Measurements from ENCODE around the gene ZNF678.
A peak's percentile ranks its signal among the peaks of the same experiment; 100 is the strongest.
"Not testable (repeated sequence)": the region's sequence is repeated elsewhere in the genome, so short reads cannot be mapped to it uniquely, and the experiment has no call there.

Gene ZNF678

DNA sequence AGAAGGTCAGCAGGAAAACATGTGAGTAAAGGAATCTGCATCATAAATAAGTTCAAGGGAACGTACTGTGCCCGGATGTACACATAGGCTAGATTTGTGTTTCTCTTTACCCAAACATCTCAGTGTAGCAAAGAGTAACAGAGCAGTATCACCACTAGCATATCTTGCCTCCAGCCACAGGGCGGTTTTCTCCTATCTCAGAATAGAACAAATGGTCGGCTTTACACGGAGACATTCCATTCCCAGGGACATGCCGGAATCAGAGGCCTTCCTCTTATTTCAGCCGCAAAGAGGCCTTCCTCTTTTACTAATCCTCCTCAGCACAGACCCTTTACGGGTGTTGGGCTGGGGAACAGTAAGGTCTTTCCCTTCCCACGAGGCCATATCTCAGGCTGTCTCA lies 42.9 kb downstream of the ZNF678 start:
- not testable (repeated sequence) for DNase-seq

- no peak for DNase-seq
These were observed 44.1 kb downstream of the ZNF678 start for GRCh38 chr1:227607336-227607898.

GRCh38 chr1:227612658-227613057 lies 49.3 kb downstream of the ZNF678 start:
- no peak for DNase-seq

GRCh38 chr1:227613526-227613925 lies 50.2 kb downstream of the ZNF678 start:
- no peak for DNase-seq

- no peak for DNase-seq
These were observed 57.9 kb downstream of the ZNF678 start for GRCh38 chr1:227621211-227621610.

DNA sequence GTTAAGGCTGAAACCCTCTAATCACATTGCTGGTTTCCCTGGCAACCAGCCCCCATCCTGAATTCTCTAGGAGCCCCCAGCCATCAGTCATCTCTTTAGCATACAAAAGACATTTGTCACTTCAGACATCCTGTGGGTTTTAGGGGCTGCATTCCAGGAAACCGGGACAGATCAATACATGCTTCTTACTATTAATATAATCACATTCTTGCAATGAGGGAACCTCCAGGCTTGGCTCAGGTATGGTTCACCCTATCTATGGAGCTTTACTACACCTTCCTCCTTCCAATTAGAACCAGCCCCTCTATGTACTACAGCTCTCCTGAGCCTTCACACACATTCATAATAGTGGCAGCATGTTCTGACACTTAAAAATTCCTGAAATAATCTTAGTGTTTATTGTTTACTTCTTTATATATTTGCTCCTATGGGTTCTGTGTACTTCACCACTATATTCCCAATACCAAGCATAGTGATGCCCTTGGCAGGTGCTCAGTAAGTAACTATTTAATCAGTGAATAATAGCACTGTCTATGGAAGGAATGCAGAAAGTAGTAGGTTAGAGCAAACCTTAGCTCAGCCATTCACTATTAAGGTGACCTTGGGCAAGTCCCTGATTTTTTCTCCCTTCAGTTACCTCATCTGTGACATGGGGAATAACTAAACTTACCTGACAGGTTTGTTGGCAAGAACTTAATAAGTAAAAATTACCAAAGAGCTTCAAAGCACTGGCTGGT lies 59.6 kb downstream of the ZNF678 start:
- no peak for DNase-seq

DNA sequence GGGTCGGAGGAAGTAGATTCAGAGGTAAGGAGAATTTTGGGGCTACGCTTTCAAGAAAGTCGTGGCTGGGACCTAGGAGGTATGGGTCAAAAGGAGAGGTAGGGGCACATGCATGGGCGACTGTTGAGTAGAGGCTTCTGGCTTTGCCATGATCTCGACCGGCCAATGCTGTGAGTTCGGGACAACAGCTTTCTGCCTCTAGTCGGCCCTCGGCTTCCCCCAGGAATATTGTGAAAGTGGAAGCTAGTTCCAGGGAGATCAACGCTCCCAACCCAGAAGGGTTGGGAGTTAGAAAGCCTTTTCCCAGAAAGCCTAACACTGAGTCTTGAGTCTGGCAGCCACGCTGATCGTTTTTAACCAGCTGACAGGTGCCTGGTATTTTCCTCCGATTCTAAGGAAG lies 69.0 kb downstream of the ZNF678 start:
- no peak for DNase-seq

- no peak for DNase-seq
These were observed 72.2 kb downstream of the ZNF678 start for GRCh38 chr1:227635596-227635995.

DNA sequence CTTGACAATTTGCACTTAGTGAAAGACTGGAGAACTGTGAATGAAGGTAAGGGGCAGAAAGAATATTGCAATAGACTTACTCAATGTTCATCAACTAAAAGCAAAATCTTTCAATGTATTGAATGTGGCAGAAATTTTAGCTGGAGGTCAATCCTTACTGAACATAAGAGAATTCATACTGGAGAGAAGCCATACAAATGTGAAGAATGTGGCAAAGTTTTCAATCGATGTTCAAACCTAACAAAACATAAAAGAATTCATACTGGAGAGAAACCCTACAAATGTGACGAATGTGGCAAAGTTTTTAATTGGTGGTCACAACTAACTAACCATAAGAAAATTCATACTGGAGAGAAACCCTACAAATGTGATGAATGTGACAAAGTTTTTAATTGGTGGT lies 91.1 kb downstream of the ZNF678 start:
- no peak for DNase-seq

DNA sequence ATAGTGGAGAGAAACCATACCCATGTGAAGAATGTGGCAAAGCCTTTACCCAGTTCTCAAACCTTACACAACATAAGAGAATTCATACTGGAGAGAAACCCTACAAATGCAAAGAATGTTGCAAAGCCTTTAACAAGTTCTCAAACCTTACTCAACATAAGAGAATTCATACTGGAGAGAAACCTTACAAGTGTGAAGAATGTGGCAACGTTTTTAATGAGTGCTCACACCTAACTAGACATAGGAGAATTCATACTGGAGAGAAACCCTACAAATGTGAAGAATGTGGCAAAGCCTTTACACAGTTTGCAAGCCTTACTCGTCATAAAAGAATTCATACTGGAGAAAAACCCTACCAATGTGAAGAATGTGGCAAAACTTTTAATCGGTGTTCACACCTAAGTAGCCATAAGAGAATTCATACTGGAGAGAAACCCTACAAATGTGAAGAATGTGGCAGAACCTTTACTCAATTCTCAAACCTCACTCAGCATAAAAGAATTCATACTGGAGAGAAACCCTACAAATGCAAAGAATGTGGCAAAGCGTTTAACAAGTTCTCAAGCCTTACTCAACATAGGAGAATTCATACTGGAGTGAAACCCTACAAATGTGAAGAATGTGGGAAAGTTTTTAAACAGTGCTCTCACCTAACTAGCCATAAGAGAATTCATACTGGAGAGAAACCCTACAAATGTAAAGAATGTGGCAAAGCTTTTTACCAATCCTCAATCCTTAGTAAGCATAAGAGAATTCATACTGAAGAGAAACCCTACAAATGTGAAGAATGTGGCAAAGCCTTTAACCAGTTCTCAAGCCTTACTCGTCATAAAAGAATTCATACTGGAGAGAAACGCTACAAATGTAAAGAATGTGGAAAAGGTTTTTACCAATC lies 91.7 kb downstream of the ZNF678 start:
- DNase-seq: peak; percentile 54

- DNase-seq: peak; percentile 11
These were observed 98.1 kb downstream of the ZNF678 start for GRCh38 chr1:227661495-227661894.

GRCh38 chr1:227662933-227663332 lies 99.6 kb downstream of the ZNF678 start:
- DNase-seq: no peak

DNA sequence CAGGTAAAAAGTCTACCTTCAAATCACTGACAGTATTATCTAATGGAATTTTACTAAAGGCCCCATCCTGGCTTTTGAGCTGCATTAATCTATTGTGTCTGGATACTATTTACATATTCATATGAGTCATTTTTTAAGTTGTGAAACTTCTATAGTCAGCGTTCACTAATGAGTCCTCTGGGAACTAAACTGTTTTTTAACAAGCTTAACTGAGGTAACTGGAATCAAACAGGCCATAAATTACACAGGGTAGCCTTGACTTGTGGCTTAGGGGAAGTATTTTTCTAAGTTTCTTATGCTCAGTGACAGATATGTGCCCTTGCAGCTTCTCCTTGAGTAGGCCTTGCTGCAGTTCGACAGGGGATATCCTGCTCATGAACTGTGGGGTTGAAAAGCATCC lies 102.9 kb downstream of the ZNF678 start:
- DNase-seq: no peak

DNA sequence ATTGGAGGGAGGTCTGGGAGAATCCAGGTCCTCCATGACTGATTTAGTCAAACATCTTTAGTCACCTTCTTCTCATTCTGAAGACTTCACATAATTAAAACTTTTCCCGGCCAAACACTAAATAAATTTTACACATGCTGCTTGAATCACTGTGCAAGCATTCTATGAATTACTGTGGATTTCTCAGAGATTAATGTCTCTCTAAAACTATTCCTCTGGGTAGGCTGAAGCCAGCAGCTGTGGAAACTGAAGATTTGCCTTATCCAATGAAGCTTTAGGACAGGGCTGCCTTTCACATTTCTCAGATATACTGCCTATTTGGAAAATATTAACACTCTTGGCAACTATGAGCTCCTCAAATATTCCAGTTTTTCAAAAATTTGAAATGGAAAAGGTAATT lies 110.1 kb downstream of the ZNF678 start:
- DNase-seq: no peak

DNA sequence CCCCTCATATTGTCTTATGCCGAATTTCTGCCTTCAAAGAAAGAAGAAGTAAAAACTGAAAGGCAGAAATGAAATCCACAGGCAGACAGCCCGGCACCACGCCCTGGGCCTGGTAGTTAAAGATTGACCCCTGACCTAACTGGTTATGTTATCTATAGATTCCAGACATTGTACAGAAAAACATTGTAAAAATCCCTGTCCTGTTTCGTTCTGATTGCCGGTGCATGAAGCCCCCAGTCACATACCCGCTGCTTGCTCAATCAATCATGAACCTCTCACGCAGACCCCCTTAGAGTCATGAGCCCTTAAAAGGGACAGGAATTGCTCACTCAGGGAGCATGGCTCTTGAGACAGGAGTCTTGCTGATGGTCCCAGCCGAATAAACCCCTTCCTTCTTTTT lies 122.5 kb downstream of the ZNF678 start:
- no peak for DNase-seq

- DNase-seq: no peak
These were observed 134.0 kb downstream of the ZNF678 start for GRCh38 chr1:227697321-227697864.

DNA sequence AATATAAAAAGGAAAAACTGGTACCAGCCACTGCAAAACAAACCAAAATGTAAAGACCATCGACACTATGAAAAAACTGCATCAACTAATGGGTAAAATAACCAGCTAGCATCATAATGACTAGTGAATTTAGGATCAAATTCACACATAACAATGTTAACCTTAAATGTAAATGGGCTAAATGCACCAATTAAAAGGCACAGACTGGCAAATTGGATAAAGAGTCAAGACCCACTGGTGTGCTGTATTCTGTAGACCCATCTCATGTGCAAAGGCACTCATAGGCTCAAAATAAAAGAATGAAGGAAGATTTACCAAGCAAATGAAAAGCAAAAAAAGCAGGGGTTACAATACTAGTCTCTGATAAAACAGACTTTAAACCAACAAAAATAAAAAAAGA lies 138.3 kb downstream of the ZNF678 start:
- not testable (repeated sequence) for DNase-seq

DNA sequence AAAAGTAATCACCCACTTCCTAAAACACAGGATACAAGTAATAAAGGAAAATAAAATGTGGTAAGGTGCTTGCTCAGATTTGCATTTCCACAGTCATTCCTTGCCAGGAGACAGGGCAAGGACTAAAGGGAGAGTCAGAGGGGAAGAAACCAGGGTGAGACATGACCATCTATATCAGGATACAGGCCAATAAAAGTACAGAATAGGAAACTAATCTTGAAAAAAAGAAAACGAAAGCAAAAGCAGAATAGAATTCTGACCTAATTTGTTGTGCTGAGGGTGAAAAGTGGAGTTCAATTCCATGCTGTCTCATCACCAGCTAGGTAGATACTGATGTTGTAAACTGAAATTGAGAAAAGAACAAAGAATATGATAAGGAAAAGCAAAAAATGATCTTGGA lies 144.5 kb downstream of the ZNF678 start:
- no peak for DNase-seq

GRCh38 chr1:227709451-227709850 lies 146.1 kb downstream of the ZNF678 start:
- DNase-seq: no peak

DNA sequence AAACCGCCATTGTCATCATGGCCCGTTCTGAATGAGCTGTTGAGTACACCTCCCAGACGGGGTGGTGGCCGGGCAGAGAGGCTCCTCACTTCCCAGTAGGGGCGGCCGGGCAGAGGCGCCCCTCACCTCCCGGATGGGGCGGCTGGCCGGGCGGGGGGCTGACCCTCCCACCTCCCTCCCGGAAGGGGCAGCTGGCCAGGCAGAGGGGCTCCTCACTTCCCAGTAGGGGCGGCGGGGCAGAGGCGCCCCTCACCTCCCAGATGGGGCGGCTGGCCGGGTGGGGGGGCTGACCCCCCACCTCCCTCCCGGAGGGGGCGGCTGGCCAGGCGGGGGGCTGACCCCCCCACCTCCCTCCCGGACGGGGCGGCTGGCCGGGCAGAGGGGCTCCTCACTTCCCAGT lies 147.1 kb downstream of the ZNF678 start:
- not testable (repeated sequence) for DNase-seq

DNA sequence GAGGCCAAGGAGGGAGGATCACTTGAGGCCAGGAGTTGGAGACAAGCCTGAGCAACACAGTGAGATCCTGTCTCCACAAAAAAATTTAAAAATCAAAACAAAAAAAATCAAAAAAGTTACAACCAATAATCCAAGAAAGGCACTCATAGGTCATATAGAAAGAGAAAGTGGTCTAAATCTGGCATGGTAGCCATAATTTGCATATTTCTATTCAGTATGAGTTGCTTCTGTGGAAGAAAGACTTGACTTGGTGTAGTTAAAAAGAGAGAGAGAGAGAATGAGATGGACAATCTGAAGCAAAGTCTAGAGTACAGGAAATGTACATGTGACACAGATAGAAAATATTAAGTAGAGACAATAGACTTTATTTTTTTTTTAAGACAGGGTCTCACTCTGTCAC lies 149.3 kb downstream of the ZNF678 start:
- no peak for DNase-seq

GRCh38 chr1:227718932-227719331 lies 155.6 kb downstream of the ZNF678 start:
- no peak for DNase-seq

GRCh38 chr1:227723474-227723873 lies 160.1 kb downstream of the ZNF678 start:
- DNase-seq: no peak

DNA sequence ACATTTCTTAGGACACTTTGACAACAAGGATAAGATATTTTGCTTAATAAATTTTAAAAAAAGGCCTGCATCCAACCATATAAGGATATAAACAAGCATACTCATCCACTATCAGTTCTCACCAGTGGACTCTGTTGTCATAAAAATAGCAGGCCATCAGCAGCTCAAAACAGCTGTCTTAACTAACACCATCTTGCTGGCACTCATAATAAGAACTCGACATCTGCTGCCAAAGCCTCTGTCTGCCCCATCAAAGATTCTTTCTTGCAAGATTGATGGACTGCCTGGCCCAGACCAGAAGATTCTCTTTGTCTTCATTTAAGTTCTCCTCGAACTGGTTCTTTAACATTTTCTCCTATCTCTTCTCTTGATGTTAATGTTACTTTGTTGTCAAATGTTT lies 161.7 kb downstream of the ZNF678 start:
- no peak for DNase-seq
